GM12878 (cell line): ENCODE data around the gene FAM200B. TPM values are rescaled to one million over a fixed set of nuclear protein-coding genes. Genes with fewer than 3 reads are reported as not detected.

ENCODE experiments used
- ATAC-seq: fragments of 200-7000 bp; cut with Tn5 transposase; 3 replicates; pipeline ENCODE4 v1.9.1; 2020; ENCODE audit warnings: mild to moderate bottlenecking, moderate library complexity
- BruUV-seq: library from RNA; stranded (reverse); fragments of 400-500 nt; replicated peaks from 2 replicates; lab custom pipeline; 2021; lab: Mats Ljungman, UMichigan
- CTCF ChIA-PET: fragments of 300-600 bp; sonication (Branson Sonifier 250); formaldehyde crosslinking; extraction: SDS; loops from one replicate; lab custom pipeline; 2021; ENCODE audit warnings: inconsistent platforms; lab: Yijun Ruan, JAX
- POLR2A ChIA-PET: fragments of 350-600 bp; formaldehyde crosslinking; extraction: SDS; loops from one replicate; lab custom pipeline; 2021; ENCODE audit warnings: inconsistent platforms; lab: Charles Lee
- RAD21 ChIA-PET: fragments of 300-600 bp; sonication (Branson Sonifier 250); formaldehyde crosslinking; loops from one replicate; lab custom pipeline; 2023; ENCODE audit warnings: antibody characterized with exemption; ENCODE audit not compliant: unreplicated experiment; lab: Charles Lee
- SMC1A ChIA-PET: fragments of 300-600 bp; sonication (Branson Sonifier 250); formaldehyde crosslinking; loops from one replicate; lab custom pipeline; 2023; ENCODE audit not compliant: unreplicated experiment, uncharacterized antibody; lab: Charles Lee
- DNase-seq: peaks from one replicate; pipeline ENCODE4 v3.0.0-alpha.2; 2011; ENCODE audit warnings: low read depth, low spot score
- FAIRE-seq: peaks from 3 replicates; lab custom pipeline; 2011; peaks lifted over from hg19 to GRCh38; lab: Jason Lieb, UNC
- H2AFZ ChIP-seq: 2 replicates; pipeline ENCODE4 v1.6.0; 2011; ENCODE audit warnings: low read depth, low read length, control low read depth; ENCODE audit not compliant: control insufficient read depth
- H3K27ac ChIP-seq: 2 replicates; pipeline ENCODE4 v1.5.1; 2011; ENCODE audit warnings: control low read depth; ENCODE audit not compliant: control insufficient read depth, insufficient read depth
- H3K27me3 ChIP-seq, 2 experiments: replicated peaks in 1 of 2; 2 replicates each; pipeline versions ENCODE4 v1.6.0 to v1.6.1; 2011; ENCODE audit warnings: low read length in 1 of 2; ENCODE audit not compliant: control insufficient read depth in 2 of 2, insufficient read depth in 2 of 2
- H3K36me3 ChIP-seq, 2 experiments: 2 replicates each; pipeline ENCODE4 v1.5.1; 2011; ENCODE audit warnings: low read length in 1 of 2; ENCODE audit not compliant: control insufficient read depth in 2 of 2, insufficient read depth in 2 of 2
- H3K4me1 ChIP-seq: 2 replicates; pipeline ENCODE4 v1.6.1; 2011; ENCODE audit warnings: mild to moderate bottlenecking, low read length, moderate library complexity, mixed read lengths; ENCODE audit not compliant: control insufficient read depth, insufficient read depth
- H3K4me2 ChIP-seq: 2 replicates; pipeline ENCODE4 v1.6.0; 2011; ENCODE audit warnings: control low read depth; ENCODE audit not compliant: control insufficient read depth, insufficient read depth
- H3K4me3 ChIP-seq: fragments of 200-600 bp; sonication (generic); 2 replicates; pipeline ENCODE4 v1.5.1; 2016
- H3K79me2 ChIP-seq: 2 replicates; pipeline ENCODE4 v1.6.0; 2011; ENCODE audit warnings: low read length; ENCODE audit not compliant: control insufficient read depth, insufficient read depth
- H3K9ac ChIP-seq: 2 replicates; pipeline ENCODE4 v1.8.0; 2011; ENCODE audit warnings: low read length, control low read depth, mixed read lengths; ENCODE audit not compliant: control insufficient read depth, insufficient read depth
- H3K9me3 ChIP-seq: replicated peaks from 3 replicates; pipeline ENCODE4 v1.5.1; 2011; ENCODE audit warnings: mild to moderate bottlenecking, low read length; ENCODE audit not compliant: control insufficient read depth, insufficient read depth
- H4K20me1 ChIP-seq: 2 replicates; pipeline ENCODE4 v1.6.0; 2011; ENCODE audit not compliant: control insufficient read depth, insufficient read depth
- ATF7 ChIP-seq: fragments of 450-650 bp; IDR thresholded peaks from 2 replicates; pipeline ENCODE4 v1.6.1; 2016; ENCODE audit warnings: low read depth, mild to moderate bottlenecking
- CUX1 ChIP-seq: IDR thresholded peaks from 2 replicates; pipeline ENCODE4 v1.6.1; 2012; ENCODE audit warnings: improper control_type of control experiment, low read depth, low read length; ENCODE audit not compliant: insufficient replicate concordance
- EGR1 ChIP-seq, 2 experiments: IDR thresholded peaks; 1 replicate in 1 of 2; 2 replicates in 1 of 2; pipeline ENCODE4 v1.6.1; 2011 to 2012; ENCODE audit warnings: low read depth in 2 of 2, low read length in 2 of 2, borderline replicate concordance in 1 of 2, mild to moderate bottlenecking in 1 of 2, moderate library complexity in 1 of 2
- ETV6 ChIP-seq, 2 experiments: fragments of 450-650 bp in 1 of 2; IDR thresholded peaks in 1 of 2; conservative IDR thresholded peaks in 1 of 2; 2 replicates each; pipeline ENCODE4 v1.6.1; 2014; ENCODE audit warnings: antibody characterized with exemption in 1 of 2, borderline replicate concordance in 1 of 2, low read depth in 1 of 2, mild to moderate bottlenecking in 1 of 2, moderate library complexity in 1 of 2
- IKZF1 ChIP-seq: fragments of 450-650 bp; conservative IDR thresholded peaks from 2 replicates; pipeline ENCODE4 v1.6.1; 2017; ENCODE audit warnings: antibody characterized with exemption, mild to moderate bottlenecking
- IKZF2 ChIP-seq, 2 experiments: fragments of 450-650 bp; IDR thresholded peaks; 2 replicates each; pipeline ENCODE4 v1.6.1; 2017; ENCODE audit warnings: mild to moderate bottlenecking in 2 of 2, moderate library complexity in 2 of 2
- IRF5 ChIP-seq: fragments of 450-650 bp; IDR thresholded peaks from 2 replicates; pipeline ENCODE4 v1.6.1; 2017; ENCODE audit warnings: borderline replicate concordance
- MAX ChIP-seq: IDR thresholded peaks from 2 replicates; pipeline ENCODE4 v1.6.1; 2012; ENCODE audit warnings: low read depth, low read length, improper control_type of control experiment
- NFYB ChIP-seq: IDR thresholded peaks from 2 replicates; pipeline ENCODE4 v1.6.1; 2011; ENCODE audit warnings: low read depth, mild to moderate bottlenecking, low read length, improper control_type of control experiment, moderate library complexity; ENCODE audit not compliant: insufficient read depth
- RFX5 ChIP-seq: IDR thresholded peaks from 2 replicates; pipeline ENCODE4 v1.6.1; 2011; ENCODE audit warnings: low read depth, low read length, improper control_type of control experiment
- USF1 ChIP-seq: IDR thresholded peaks from 2 replicates; pipeline ENCODE4 v1.6.1; 2011; ENCODE audit warnings: borderline replicate concordance, low read depth, mild to moderate bottlenecking, moderate library complexity, mixed read lengths, low read length; ENCODE audit not compliant: insufficient read depth; ENCODE audit errors: extremely low read length
- USF2 ChIP-seq: IDR thresholded peaks from 2 replicates; pipeline ENCODE4 v1.6.1; 2011; ENCODE audit warnings: low read depth, low read length, improper control_type of control experiment, borderline replicate concordance
- ZNF217 ChIP-seq: fragments of 450-650 bp; IDR thresholded peaks from 2 replicates; pipeline ENCODE4 v1.6.1; 2017; ENCODE audit warnings: antibody characterized with exemption, mild to moderate bottlenecking
- ZNF622 ChIP-seq: fragments of 450-650 bp; IDR thresholded peaks from 2 replicates; pipeline ENCODE4 v1.6.1; 2017; ENCODE audit warnings: mild to moderate bottlenecking, inconsistent platforms
- WGBS: methylation state at CpG from one replicate; pipeline ENCODE4 v1.1.6; 2016; ENCODE audit warnings: low lambda C conversion rate; ENCODE audit not compliant: insufficient replicate concordance, insufficient coverage; ENCODE audit errors: missing lambda C conversion rate; 5-methylcytosine and 5-hydroxymethylcytosine counted together
- in situ Hi-C: fragments of 300-500 bp; cut with MboI; formaldehyde crosslinking; loops from 9 replicates; pipeline ENCODE4 v1.14.3; 2018; ENCODE audit warnings: mixed read lengths
- intact Hi-C: fragments of 100-400 bp; cut with micrococcal nuclease; formaldehyde crosslinking; loops from one replicate; pipeline ENCODE4 v1.14.2; 2022; ENCODE audit not compliant: unreplicated experiment
- polyA plus RNA-seq, 11 experiments: library from polyadenylated mRNA; depleted of rRNA in 4 of 11; unstranded in 6 of 11; stranded (reverse) in 5 of 11; fragments of >200 nt; fragmentation: Nextera tagmentation in 4 of 11; fragmentation: Illumina TruSeq in 1 of 11; extraction: Ambion mirVana in 4 of 11; extraction: Trizol in 1 of 11; gene quantifications; 1 replicate in 1 of 11; 2 replicates in 10 of 11; pipeline versions ENCODE4 v1.2.1 to v1.2.3, GENCODE V29; 2011 to 2016; ENCODE audit warnings: inconsistent platforms in 2 of 11, missing spikeins in 2 of 11, low read depth in 1 of 11
- total RNA-seq, 4 experiments: library from RNA; depleted of rRNA in 3 of 4; stranded (reverse); fragments of >200 nt in 3 of 4; fragmentation: Illumina TruSeq in 1 of 4; extraction: Trizol in 1 of 4; gene quantifications; 2 replicates each; pipeline versions ENCODE4 v1.2.1 to v1.2.3, GENCODE V29; 2013 to 2021

Gene FAM200B
- total and polyA plus RNA-seq, 10 of the 15 experiments (the other 5 are each of a cell fraction or from before 2014, with no cell fraction given), result 13.8 to 48.5 (median 25.5) TPM

GRCh38 chr4:15716115-15716514 lies 34.5 kb downstream of the FAM200B start (continued):
- TF ChIP-seq NFYB, result no peak
- TF ChIP-seq ZNF622, result no peak
- no peak for TF ChIP-seq ATF7
- no peak for TF ChIP-seq IRF5
- TF ChIP-seq USF2, result no peak

- WGBS, result 29% methylated on average over 6 of the region's 6 CpGs
- DNase-seq (no peak), ATAC-seq (no peak), FAIRE-seq (no peak)
- ChIA-PET POLR2A (no interaction called here), CTCF (interaction anchor here (0.7 kb wide), 1 partner anchor 88 kb away, joined by 3 read pairs; no protein-coding TSS in a partner anchor), SMC1A (interaction anchor here (1.0 kb wide), 1 partner anchor 12 kb away, joined by 3 read pairs; no protein-coding TSS in a partner anchor), RAD21 (no interaction called here)
- no peak overlapping the region for H3K4me2 ChIP-seq
- H3K79me2 ChIP-seq, result no peaks in the 10 kb centered on the region
- H3K27ac ChIP-seq, result no peak overlapping the region
- no peak overlapping the region for H2AFZ ChIP-seq
- in situ Hi-C loops (no loop called here), intact Hi-C loops (loop anchor here (10.0 kb wide), 1 partner anchor 482 kb away; no protein-coding TSS in a partner anchor)
- no peak overlapping the region for H3K9ac ChIP-seq
- BruUV-seq, result no TSS peak
- H3K36me3 ChIP-seq, result no peaks in the 10 kb centered on the region
- H3K27me3 ChIP-seq, result no peaks in the 10 kb centered on the region
- H3K4me3 ChIP-seq, result no peak overlapping the region
- no peaks in the 10 kb centered on the region for H3K9me3 ChIP-seq
- no peaks in the 10 kb centered on the region for H4K20me1 ChIP-seq
- H3K4me1 ChIP-seq, result no peaks in the 10 kb centered on the region
- no peak for TF ChIP-seq USF1
- TF ChIP-seq ETV6 (conservative IDR thresholded peaks at IDR 0.05 in 1 of 2, IDR thresholded peaks at IDR 0.05 in 1 of 2; ENCODE audit: borderline replicate concordance in 1 of 2, low read depth in 1 of 2), result no peak
- no peak for TF ChIP-seq ZNF217
- TF ChIP-seq MAX, result no peak
- no peak for TF ChIP-seq IKZF1
- TF ChIP-seq EGR1 (IDR thresholded peaks at IDR 0.05; ENCODE audit: borderline replicate concordance in 1 of 2, low read depth in 2 of 2, low read length in 2 of 2), result no peak
- TF ChIP-seq IKZF2 (IDR thresholded peaks at IDR 0.05), result no peak
- TF ChIP-seq RFX5, result no peak
- TF ChIP-seq CUX1, result no peak
These were observed 35.5 kb downstream of the FAM200B start for GRCh38 chr4:15717086-15717485.
